ENCODE measurements around the gene HBB.

Gene HBB

DNA sequence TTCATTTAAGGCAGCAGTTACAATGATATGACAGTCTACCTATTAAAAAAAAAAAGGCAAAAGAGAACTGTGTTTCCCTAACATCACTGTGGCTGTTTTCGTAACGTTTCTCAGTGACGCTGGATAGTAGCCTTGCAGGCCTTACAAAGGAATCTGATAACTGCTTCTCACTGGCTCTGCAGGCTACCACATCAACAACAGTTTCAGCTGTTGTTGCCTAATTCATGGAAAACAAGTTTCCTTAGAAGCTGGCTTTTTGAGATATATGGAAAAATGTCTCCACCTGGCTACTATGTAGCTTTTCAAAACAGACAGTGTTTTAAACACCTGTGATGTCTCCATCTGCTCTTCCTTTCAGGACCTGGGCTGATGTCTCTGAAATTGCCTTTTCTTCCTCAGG lies 30.1 kb downstream of the HBB start:
- TF ChIP-seq GABPA (IDR thresholded peaks at IDR 0.05; ENCODE audit: low read depth): no peak
- TF ChIP-seq, protein P1, sequence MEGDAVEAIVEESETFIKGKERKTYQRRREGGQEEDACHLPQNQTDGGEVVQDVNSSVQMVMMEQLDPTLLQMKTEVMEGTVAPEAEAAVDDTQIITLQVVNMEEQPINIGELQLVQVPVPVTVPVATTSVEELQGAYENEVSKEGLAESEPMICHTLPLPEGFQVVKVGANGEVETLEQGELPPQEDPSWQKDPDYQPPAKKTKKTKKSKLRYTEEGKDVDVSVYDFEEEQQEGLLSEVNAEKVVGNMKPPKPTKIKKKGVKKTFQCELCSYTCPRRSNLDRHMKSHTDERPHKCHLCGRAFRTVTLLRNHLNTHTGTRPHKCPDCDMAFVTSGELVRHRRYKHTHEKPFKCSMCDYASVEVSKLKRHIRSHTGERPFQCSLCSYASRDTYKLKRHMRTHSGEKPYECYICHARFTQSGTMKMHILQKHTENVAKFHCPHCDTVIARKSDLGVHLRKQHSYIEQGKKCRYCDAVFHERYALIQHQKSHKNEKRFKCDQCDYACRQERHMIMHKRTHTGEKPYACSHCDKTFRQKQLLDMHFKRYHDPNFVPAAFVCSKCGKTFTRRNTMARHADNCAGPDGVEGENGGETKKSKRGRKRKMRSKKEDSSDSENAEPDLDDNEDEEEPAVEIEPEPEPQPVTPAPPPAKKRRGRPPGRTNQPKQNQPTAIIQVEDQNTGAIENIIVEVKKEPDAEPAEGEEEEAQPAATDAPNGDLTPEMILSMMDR (IDR thresholded peaks at IDR 0.05; ENCODE audit: insufficient read depth, low read length): no peak
- no peak for TF ChIP-seq SPI1 (IDR thresholded peaks at IDR 0.05; ENCODE audit: borderline replicate concordance, low read depth)
- no peak for TF ChIP-seq POLR2AphosphoS5 (IDR thresholded peaks at IDR 0.05; ENCODE audit: low read depth)
- TF ChIP-seq, protein P2, sequence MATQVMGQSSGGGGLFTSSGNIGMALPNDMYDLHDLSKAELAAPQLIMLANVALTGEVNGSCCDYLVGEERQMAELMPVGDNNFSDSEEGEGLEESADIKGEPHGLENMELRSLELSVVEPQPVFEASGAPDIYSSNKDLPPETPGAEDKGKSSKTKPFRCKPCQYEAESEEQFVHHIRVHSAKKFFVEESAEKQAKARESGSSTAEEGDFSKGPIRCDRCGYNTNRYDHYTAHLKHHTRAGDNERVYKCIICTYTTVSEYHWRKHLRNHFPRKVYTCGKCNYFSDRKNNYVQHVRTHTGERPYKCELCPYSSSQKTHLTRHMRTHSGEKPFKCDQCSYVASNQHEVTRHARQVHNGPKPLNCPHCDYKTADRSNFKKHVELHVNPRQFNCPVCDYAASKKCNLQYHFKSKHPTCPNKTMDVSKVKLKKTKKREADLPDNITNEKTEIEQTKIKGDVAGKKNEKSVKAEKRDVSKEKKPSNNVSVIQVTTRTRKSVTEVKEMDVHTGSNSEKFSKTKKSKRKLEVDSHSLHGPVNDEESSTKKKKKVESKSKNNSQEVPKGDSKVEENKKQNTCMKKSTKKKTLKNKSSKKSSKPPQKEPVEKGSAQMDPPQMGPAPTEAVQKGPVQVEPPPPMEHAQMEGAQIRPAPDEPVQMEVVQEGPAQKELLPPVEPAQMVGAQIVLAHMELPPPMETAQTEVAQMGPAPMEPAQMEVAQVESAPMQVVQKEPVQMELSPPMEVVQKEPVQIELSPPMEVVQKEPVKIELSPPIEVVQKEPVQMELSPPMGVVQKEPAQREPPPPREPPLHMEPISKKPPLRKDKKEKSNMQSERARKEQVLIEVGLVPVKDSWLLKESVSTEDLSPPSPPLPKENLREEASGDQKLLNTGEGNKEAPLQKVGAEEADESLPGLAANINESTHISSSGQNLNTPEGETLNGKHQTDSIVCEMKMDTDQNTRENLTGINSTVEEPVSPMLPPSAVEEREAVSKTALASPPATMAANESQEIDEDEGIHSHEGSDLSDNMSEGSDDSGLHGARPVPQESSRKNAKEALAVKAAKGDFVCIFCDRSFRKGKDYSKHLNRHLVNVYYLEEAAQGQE (IDR thresholded peaks at IDR 0.05; ENCODE audit: insufficient replicate concordance, low read depth): no peak
- Histone ChIP-seq H3K27ac (replicated peaks) (no peak overlapping the region), H3K4me3 (replicated peaks; ENCODE audit: insufficient read depth, low read length) (no peak overlapping the region), H3K27me3 (ENCODE audit: insufficient read depth, poor library complexity, severe bottlenecking) (no peaks in the 10 kb centered on the region)
- DNase-seq (ENCODE audit: low read depth in 1 of 2, low spot score in 1 of 2): no peak

DNA sequence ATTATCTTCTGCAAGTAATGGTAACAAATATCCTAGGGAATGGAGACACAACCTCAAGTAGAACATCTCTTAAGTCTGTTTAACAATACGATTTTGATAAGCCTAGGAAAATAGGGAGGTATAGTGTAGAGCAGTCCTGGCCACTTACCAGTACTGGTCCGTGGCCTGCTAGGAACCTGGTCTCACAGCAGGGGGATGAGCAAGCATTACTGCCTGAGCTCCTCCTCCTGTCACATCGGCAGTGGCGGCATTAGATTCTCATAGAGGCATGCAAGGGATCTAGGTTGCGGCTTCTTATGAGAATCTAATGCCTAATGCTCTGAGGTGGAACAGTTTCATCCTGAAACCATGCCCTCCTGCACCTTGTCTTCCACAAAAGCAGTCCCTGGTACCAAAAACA lies 30.8 kb downstream of the HBB start:
- Histone ChIP-seq H3K27me3 (ENCODE audit: insufficient read depth, poor library complexity, severe bottlenecking) (no peaks in the 10 kb centered on the region), H3K27ac (replicated peaks) (no peak overlapping the region), H3K4me3 (replicated peaks; ENCODE audit: insufficient read depth, low read length) (no peak overlapping the region)
- TF ChIP-seq, protein P2 (IDR thresholded peaks at IDR 0.05; ENCODE audit: insufficient replicate concordance, low read depth): no peak
- TF ChIP-seq GABPA (IDR thresholded peaks at IDR 0.05; ENCODE audit: low read depth) (no peak), SPI1 (IDR thresholded peaks at IDR 0.05; ENCODE audit: borderline replicate concordance, low read depth) (no peak), POLR2AphosphoS5 (IDR thresholded peaks at IDR 0.05; ENCODE audit: low read depth) (no peak)
- TF ChIP-seq, protein P1 (IDR thresholded peaks at IDR 0.05; ENCODE audit: insufficient read depth, low read length): no peak
- DNase-seq (ENCODE audit: low read depth in 1 of 2, low spot score in 1 of 2): no peak

DNA sequence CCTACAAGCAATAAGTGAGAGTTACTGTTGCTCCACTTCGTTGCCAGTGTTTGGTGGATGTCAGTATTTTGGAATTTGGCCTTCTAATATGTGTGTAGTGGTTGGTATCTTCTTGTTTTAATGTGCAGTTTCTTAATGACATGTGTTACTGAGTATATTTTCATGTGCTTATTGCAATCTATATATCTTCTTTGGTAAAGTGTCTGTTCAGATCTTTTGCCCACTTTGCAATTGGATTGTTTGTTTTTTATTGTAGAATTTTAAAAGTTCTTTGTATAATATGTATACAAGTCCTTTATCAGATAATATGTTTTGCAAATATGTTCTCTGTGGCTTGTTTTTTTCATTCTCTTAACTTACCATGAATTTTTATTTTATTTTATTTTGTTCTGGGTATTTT lies 34.1 kb downstream of the HBB start:
- no peaks in the 10 kb centered on the region for H3K27me3 ChIP-seq (ENCODE audit: insufficient read depth, poor library complexity, severe bottlenecking)
- H3K27ac ChIP-seq (replicated peaks): no peak overlapping the region
- no peak overlapping the region for H3K4me3 ChIP-seq (replicated peaks; ENCODE audit: insufficient read depth, low read length)
- TF ChIP-seq GABPA (IDR thresholded peaks at IDR 0.05; ENCODE audit: low read depth): no peak
- TF ChIP-seq, protein P2 (IDR thresholded peaks at IDR 0.05; ENCODE audit: insufficient replicate concordance, low read depth): no peak
- no peak for TF ChIP-seq POLR2AphosphoS5 (IDR thresholded peaks at IDR 0.05; ENCODE audit: low read depth)
- TF ChIP-seq SPI1 (IDR thresholded peaks at IDR 0.05; ENCODE audit: borderline replicate concordance, low read depth): no peak
- TF ChIP-seq, protein P1 (IDR thresholded peaks at IDR 0.05; ENCODE audit: insufficient read depth, low read length): no peak
- no peak for DNase-seq (ENCODE audit: low read depth in 1 of 2, low spot score in 1 of 2)
